ENCODE measurements around the gene VTI1A. TPM values are rescaled to one million over a fixed set of nuclear protein-coding genes. Genes with fewer than 3 reads are reported as not detected.
"Not testable (repeated sequence)": the region's sequence is repeated elsewhere in the genome, so short reads cannot be mapped to it uniquely, and the experiment has no call there.

The VTI1A gene
- total RNA-seq, 1 donor from 2014 or later, result 20.5 TPM

- DNase-seq (ENCODE audit: low spot score), result no peak
- intact Hi-C loops (cut with DNase I), result no loop called here
These were observed 281.3 kb downstream of the VTI1A start for GRCh38 chr10:112728118-112728883.

- DNase-seq (ENCODE audit: low spot score), result no peak
- intact Hi-C loops (cut with DNase I), result no loop called here
These were observed 282.0 kb downstream of the VTI1A start for GRCh38 chr10:112728997-112729396.

- intact Hi-C loops (cut with DNase I); DNase-seq (ENCODE audit: low spot score): not testable (repeated sequence)
These were observed 284.4 kb downstream of the VTI1A start for GRCh38 chr10:112731450-112731849.

- intact Hi-C loops (cut with DNase I), result no loop called here
- no peak for DNase-seq (ENCODE audit: low spot score)
These were observed 285.4 kb downstream of the VTI1A start for GRCh38 chr10:112732277-112732921.

- intact Hi-C loops (cut with DNase I), result no loop called here
- no peak for DNase-seq (ENCODE audit: low spot score)
These were observed 288.2 kb downstream of the VTI1A start for GRCh38 chr10:112735041-112735695.

GRCh38 chr10:112738606-112739591 lies 291.9 kb downstream of the VTI1A start:
- intact Hi-C loops (cut with DNase I), result no loop called here
- no peak for DNase-seq (ENCODE audit: low spot score)

GRCh38 chr10:112739592-112740353 lies 292.8 kb downstream of the VTI1A start:
- DNase-seq (ENCODE audit: low spot score), result no peak
- intact Hi-C loops (cut with DNase I), result no loop called here

- intact Hi-C loops (cut with DNase I), result no loop called here
- no peak for DNase-seq (ENCODE audit: low spot score)
These were observed 294.9 kb downstream of the VTI1A start for GRCh38 chr10:112741830-112742402.

GRCh38 chr10:112744181-112745096 lies 297.4 kb downstream of the VTI1A start:
- intact Hi-C loops (cut with DNase I), result no loop called here
- DNase-seq (ENCODE audit: low spot score), result no peak

GRCh38 chr10:112746329-112746728 lies 299.3 kb downstream of the VTI1A start:
- DNase-seq (ENCODE audit: low spot score), result no peak
- intact Hi-C loops (cut with DNase I), result no loop called here

- intact Hi-C loops (cut with DNase I), result no loop called here
- DNase-seq (ENCODE audit: low spot score), result no peak
These were observed 303.6 kb downstream of the VTI1A start for GRCh38 chr10:112750427-112751167.

GRCh38 chr10:112751651-112752050 lies 304.6 kb downstream of the VTI1A start:
- intact Hi-C loops (cut with DNase I), result no loop called here
- no peak for DNase-seq (ENCODE audit: low spot score)

GRCh38 chr10:112752288-112752687 lies 305.3 kb downstream of the VTI1A start:
- DNase-seq (ENCODE audit: low spot score), result no peak
- intact Hi-C loops (cut with DNase I), result no loop called here

- intact Hi-C loops (cut with DNase I), result no loop called here
- DNase-seq (ENCODE audit: low spot score), result no peak
These were observed 307.0 kb downstream of the VTI1A start for GRCh38 chr10:112753961-112754411.

GRCh38 chr10:112755446-112756234 lies 308.6 kb downstream of the VTI1A start:
- intact Hi-C loops (cut with DNase I), result no loop called here
- no peak for DNase-seq (ENCODE audit: low spot score)

GRCh38 chr10:112756235-112756527 lies 309.2 kb downstream of the VTI1A start:
- intact Hi-C loops (cut with DNase I), result no loop called here
- DNase-seq (ENCODE audit: low spot score), result no peak

All from cardiac septum (tissue), 1 donor.